Measurements from ENCODE around the gene AKAP13. TPM values are rescaled to one million over a fixed set of nuclear protein-coding genes. Genes with fewer than 3 reads are reported as not detected.

The AKAP13 gene
- polyA plus RNA-seq, 3 donors: 47.9 to 99.7 (median 92.6) TPM

DNA sequence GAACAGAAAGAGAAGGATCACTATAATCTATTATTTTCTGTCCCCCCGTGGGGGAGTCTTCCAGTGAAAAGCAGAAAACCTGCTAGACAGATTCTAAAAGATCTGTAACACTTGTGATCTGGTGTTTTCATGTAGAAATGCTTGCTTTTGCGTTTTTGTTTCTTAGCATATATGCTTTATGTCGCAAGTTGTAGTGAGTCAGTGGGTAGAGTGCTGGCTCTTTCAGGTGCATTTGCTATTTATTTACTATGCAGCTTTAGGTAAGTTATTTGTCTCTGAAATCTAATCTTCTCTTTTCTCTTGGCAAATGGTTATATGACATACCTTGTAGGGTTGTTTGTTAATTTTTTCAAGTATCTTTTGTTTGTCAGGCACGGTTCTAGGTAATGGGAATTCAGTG, 9.4 kb downstream of the AKAP13 start:
- intact Hi-C loops (cut with micrococcal nuclease): no loop called here
- H3K36me3 Mint-ChIP-seq: peaks cover 0 to 3% of the 10 kb centered on the region in 2 donors

DNA sequence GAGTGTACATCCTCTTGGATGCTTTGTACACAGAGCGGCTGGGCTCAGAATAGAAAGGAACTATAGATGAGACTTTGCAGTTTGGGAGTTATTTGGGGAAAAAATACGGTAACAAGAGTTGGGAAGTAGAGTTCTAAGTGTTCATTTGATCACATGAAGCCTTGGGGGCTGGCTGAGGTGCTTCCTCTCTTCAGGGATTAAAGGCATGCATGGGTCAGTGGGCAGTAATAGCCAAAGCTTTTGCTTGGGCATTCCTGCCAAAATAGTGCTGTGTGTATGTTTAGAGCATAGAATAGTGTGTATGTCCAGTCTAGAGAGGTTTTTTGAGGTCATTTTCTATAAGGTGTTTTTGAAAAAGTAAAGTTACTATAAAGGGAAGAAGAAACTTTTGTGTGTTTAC, 12.8 kb downstream of the AKAP13 start:
- Histone ChIP-seq H3K27ac (ENCODE audit: low read depth in 1 of 2, low read length in 2 of 2) (no peak overlapping the region), H3K27me3 (ENCODE audit: control insufficient read depth in 2 of 2, insufficient read depth in 2 of 2, low read length in 2 of 2) (no peaks in the 10 kb centered on the region), H3K79me2 (ENCODE audit: insufficient read depth, low read length) (peaks cover 46% of the 10 kb centered on the region), H4K20me1 (ENCODE audit: insufficient read depth, low read length) (peaks cover 22% of the 10 kb centered on the region), H3K9me3 (replicated peaks in 1 of 2; ENCODE audit: control insufficient read depth in 1 of 2, insufficient read depth in 1 of 2, low read length in 2 of 2) (no peaks in the 10 kb centered on the region), H3K4me3 (replicated peaks in 1 of 3; ENCODE audit: low read depth in 2 of 3, low read length in 3 of 3) (no peak overlapping the region), H3K4me2 (replicated peaks; ENCODE audit: extremely low read depth, low read length, poor library complexity, severe bottlenecking) (no peak overlapping the region), H3K36me3 (replicated peaks in 1 of 2; ENCODE audit: control insufficient read depth in 1 of 2, insufficient read depth in 2 of 2, low read length in 2 of 2) (no peaks in the 10 kb centered on the region), H2AFZ (ENCODE audit: insufficient read depth, low read depth, low read length, poor library complexity, severe bottlenecking) (no peak overlapping the region), H3K4me1 (ENCODE audit: control insufficient read depth in 1 of 2, insufficient read depth in 2 of 2, low read length in 2 of 2) (no peaks in the 10 kb centered on the region), H3K9ac (ENCODE audit: insufficient read depth, low read length, poor library complexity, severe bottlenecking) (no peak overlapping the region)
- no peak for DNase-seq
- peaks cover 0 to 2% (median 0%) of the 10 kb centered on the region in 3 donors for H3K27me3 Mint-ChIP-seq (ENCODE audit: low read depth in 3 of 3)
- WGBS (ENCODE audit: insufficient coverage): 64% methylated on average over 1 of the region's 2 CpGs
- peaks cover 5% of the 10 kb centered on the region for H3K4me1 Mint-ChIP-seq
- no peaks in the 10 kb centered on the region for H3K9me3 Mint-ChIP-seq
- no peaks in the 10 kb centered on the region for H3K36me3 Mint-ChIP-seq
- TF ChIP-seq, protein P1, sequence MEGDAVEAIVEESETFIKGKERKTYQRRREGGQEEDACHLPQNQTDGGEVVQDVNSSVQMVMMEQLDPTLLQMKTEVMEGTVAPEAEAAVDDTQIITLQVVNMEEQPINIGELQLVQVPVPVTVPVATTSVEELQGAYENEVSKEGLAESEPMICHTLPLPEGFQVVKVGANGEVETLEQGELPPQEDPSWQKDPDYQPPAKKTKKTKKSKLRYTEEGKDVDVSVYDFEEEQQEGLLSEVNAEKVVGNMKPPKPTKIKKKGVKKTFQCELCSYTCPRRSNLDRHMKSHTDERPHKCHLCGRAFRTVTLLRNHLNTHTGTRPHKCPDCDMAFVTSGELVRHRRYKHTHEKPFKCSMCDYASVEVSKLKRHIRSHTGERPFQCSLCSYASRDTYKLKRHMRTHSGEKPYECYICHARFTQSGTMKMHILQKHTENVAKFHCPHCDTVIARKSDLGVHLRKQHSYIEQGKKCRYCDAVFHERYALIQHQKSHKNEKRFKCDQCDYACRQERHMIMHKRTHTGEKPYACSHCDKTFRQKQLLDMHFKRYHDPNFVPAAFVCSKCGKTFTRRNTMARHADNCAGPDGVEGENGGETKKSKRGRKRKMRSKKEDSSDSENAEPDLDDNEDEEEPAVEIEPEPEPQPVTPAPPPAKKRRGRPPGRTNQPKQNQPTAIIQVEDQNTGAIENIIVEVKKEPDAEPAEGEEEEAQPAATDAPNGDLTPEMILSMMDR (IDR thresholded peaks at IDR 0.05): no peak
- H3K4me3 Mint-ChIP-seq: no peak overlapping the region
- no peak overlapping the region for H3K27ac Mint-ChIP-seq
- intact Hi-C loops (cut with micrococcal nuclease): no loop called here

More for the DNA sequence above, 9.4 kb downstream of the AKAP13 start:
- peaks cover 9 to 10% of the 10 kb centered on the region in 2 donors for H3K4me1 ChIP-seq (ENCODE audit: control insufficient read depth in 1 of 2, insufficient read depth in 2 of 2, low read length in 2 of 2)
- H3K4me3 ChIP-seq (replicated peaks in 1 of 3; ENCODE audit: low read depth in 2 of 3, low read length in 3 of 3): no peak overlapping the region
- WGBS (ENCODE audit: insufficient coverage): 90% methylated on average over 3 of the region's 4 CpGs
- H3K27me3 ChIP-seq (ENCODE audit: control insufficient read depth in 2 of 2, insufficient read depth in 2 of 2, low read length in 2 of 2): no peaks in the 10 kb centered on the region
- H3K79me2 ChIP-seq (ENCODE audit: insufficient read depth, low read length): peaks cover 49% of the 10 kb centered on the region
- H3K4me3 Mint-ChIP-seq: no peak overlapping the region
- TF ChIP-seq, protein P1 (IDR thresholded peaks at IDR 0.05): no peak
- H3K27me3 Mint-ChIP-seq (ENCODE audit: low read depth in 3 of 3): peaks cover 0 to 3% (median 0%) of the 10 kb centered on the region in 3 donors
- peaks cover 14% of the 10 kb centered on the region for H4K20me1 ChIP-seq (ENCODE audit: insufficient read depth, low read length)
- H3K27ac ChIP-seq (ENCODE audit: low read depth in 1 of 2, low read length in 2 of 2): no peak overlapping the region
- no peaks in the 10 kb centered on the region for H3K36me3 ChIP-seq (replicated peaks in 1 of 2; ENCODE audit: control insufficient read depth in 1 of 2, insufficient read depth in 2 of 2, low read length in 2 of 2)
- H3K4me1 Mint-ChIP-seq: peaks cover 16% of the 10 kb centered on the region
- peaks cover 0 to 2% (median 0%) of the 10 kb centered on the region in 7 donors for H3K9me3 Mint-ChIP-seq
- H3K4me2 ChIP-seq (replicated peaks; ENCODE audit: extremely low read depth, low read length, poor library complexity, severe bottlenecking): no peak overlapping the region
- H3K9me3 ChIP-seq (replicated peaks in 1 of 2; ENCODE audit: control insufficient read depth in 1 of 2, insufficient read depth in 1 of 2, low read length in 2 of 2): no peaks in the 10 kb centered on the region
- no peak for DNase-seq
- no peak overlapping the region for H3K27ac Mint-ChIP-seq
- no peak overlapping the region for H3K9ac ChIP-seq (ENCODE audit: insufficient read depth, low read length, poor library complexity, severe bottlenecking)
- no peak overlapping the region for H2AFZ ChIP-seq (ENCODE audit: insufficient read depth, low read depth, low read length, poor library complexity, severe bottlenecking)
